MCF 10A (cell line): ENCODE data around the gene ARMC9. TPM values are rescaled to one million over a fixed set of nuclear protein-coding genes. Genes with fewer than 3 reads are reported as not detected.

Experiments used
- BruUV-seq: library from RNA; stranded (reverse); fragments of 400-500 nt; replicated peaks from 2 replicates; lab custom pipeline; 2021; lab: Mats Ljungman, UMichigan
- CTCF ChIA-PET: fragments of 300-600 bp; sonication (Branson Sonifier 250); formaldehyde crosslinking; extraction: SDS; loops from one replicate; lab custom pipeline; 2021; ENCODE audit warnings: antibody characterized with exemption, inconsistent platforms; lab: Yijun Ruan, JAX
- POLR2A ChIA-PET: fragments of 300-600, 350-650 bp; sonication (Branson Sonifier 250); formaldehyde crosslinking; extraction: SDS; loops from one replicate; lab custom pipeline; 2020; ENCODE audit warnings: antibody characterized with exemption, inconsistent platforms; lab: Yijun Ruan, JAX
- DNase-seq: peaks from one replicate; pipeline ENCODE4 v3.0.0-alpha.2; 2018; ENCODE audit not compliant: unreplicated experiment
- H3K27ac Mint-ChIP-seq: one replicate; pipeline ENCODE4 v1.8.0; 2022; ENCODE audit warnings: mild to moderate bottlenecking, low read depth, mixed read lengths; ENCODE audit not compliant: unreplicated experiment
- H3K27me3 Mint-ChIP-seq: one replicate; pipeline ENCODE4 v1.8.0; 2022; ENCODE audit warnings: mixed read lengths; ENCODE audit not compliant: insufficient read depth, unreplicated experiment
- H3K36me3 Mint-ChIP-seq: one replicate; pipeline ENCODE4 v1.8.0; 2022; ENCODE audit warnings: mild to moderate bottlenecking, moderate library complexity, mixed read lengths; ENCODE audit not compliant: insufficient read depth, unreplicated experiment
- H3K4me1 Mint-ChIP-seq: one replicate; pipeline ENCODE4 v1.8.0; 2022; ENCODE audit warnings: mixed read lengths; ENCODE audit not compliant: insufficient read depth, unreplicated experiment
- H3K4me3 Mint-ChIP-seq: one replicate; pipeline ENCODE4 v1.8.0; 2022; ENCODE audit warnings: mild to moderate bottlenecking, moderate library complexity, mixed read lengths; ENCODE audit not compliant: unreplicated experiment
- H3K9me3 Mint-ChIP-seq: one replicate; pipeline ENCODE4 v1.8.0; 2022; ENCODE audit warnings: mixed read lengths; ENCODE audit not compliant: unreplicated experiment
- CTCF ChIP-seq: fragments of 200-600 bp; IDR thresholded peaks from one replicate; pipeline ENCODE4 v1.8.0; 2022; ENCODE audit warnings: antibody characterized with exemption, mild to moderate bottlenecking; ENCODE audit not compliant: unreplicated experiment
- intact Hi-C: fragments of 100-400 bp; cut with micrococcal nuclease; formaldehyde crosslinking; loops from 2 replicates; pipeline ENCODE4 v1.14.1; 2022
- total RNA-seq: library from RNA; stranded (reverse); gene quantifications from 2 replicates; pipeline ENCODE4 v1.2.3, GENCODE V29; 2022

The ARMC9 gene
- total RNA-seq, 1 experiment from 2014 or later, result 16.5 TPM

DNA sequence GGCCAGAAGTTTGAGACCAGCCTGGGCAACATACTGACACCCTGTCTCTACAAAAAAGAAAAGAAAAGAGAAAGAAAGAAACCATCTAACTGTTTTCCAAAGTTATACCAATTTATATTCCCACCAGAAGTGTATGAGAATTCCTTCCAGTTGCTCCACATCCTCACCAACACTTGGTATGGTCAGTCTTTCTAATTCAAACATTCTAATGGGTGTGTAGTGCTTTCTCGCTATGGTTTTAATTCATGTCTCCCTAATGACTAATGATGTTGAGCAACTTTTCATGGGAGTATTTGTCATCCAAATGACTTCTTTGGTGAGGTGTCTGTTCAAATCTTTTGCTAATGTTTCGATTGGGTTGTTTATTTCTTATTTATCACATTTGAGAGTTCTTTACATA lies 186.5 kb downstream of the ARMC9 start:
- no peak for DNase-seq
- CTCF ChIA-PET, result interaction anchor here (0.6 to 1.3 kb wide), 2 partner anchors 15 to 27 kb away, joined by 3 to 4 read pairs; no protein-coding TSS in a partner anchor
- Mint-ChIP-seq H3K27ac (no peak overlapping the region), H3K4me3 (no peak overlapping the region), H3K27me3 (no peaks in the 10 kb centered on the region), H3K4me1 (peaks cover 5% of the 10 kb centered on the region), H3K36me3 (peaks cover 11% of the 10 kb centered on the region), H3K9me3 (peaks cover 14% of the 10 kb centered on the region)
- intact Hi-C loops, result no loop called here
- POLR2A ChIA-PET, result interaction anchor here (0.7 kb wide), 1 partner anchor 10 kb away, joined by 5 read pairs; no protein-coding TSS in a partner anchor
- no TSS peak for BruUV-seq
- no peak for TF ChIP-seq CTCF

GRCh38 chr2:231385429-231385828 lies 187.0 kb downstream of the ARMC9 start:
- no peak overlapping the region for H3K4me3 Mint-ChIP-seq

GRCh38 chr2:231386446-231386845 lies 188.0 kb downstream of the ARMC9 start:
- POLR2A ChIA-PET, result interaction anchor here (1.0 kb wide), 1 partner anchor 9 kb away, joined by 3 read pairs; no protein-coding TSS in a partner anchor
- H3K27ac Mint-ChIP-seq, result no peak overlapping the region

More at GRCh38 chr2:231385429-231385828, 187.0 kb downstream of the ARMC9 start:
- H3K27ac Mint-ChIP-seq, result no peak overlapping the region
- DNase-seq, result no peak
- intact Hi-C loops, result no loop called here
- POLR2A ChIA-PET, result no interaction called here
- peaks cover 5% of the 10 kb centered on the region for H3K4me1 Mint-ChIP-seq
- no TSS peak for BruUV-seq
- H3K27me3 Mint-ChIP-seq, result no peaks in the 10 kb centered on the region
- peaks cover 11% of the 10 kb centered on the region for H3K36me3 Mint-ChIP-seq
- peaks cover 14% of the 10 kb centered on the region for H3K9me3 Mint-ChIP-seq
- CTCF ChIA-PET, result no interaction called here
- TF ChIP-seq CTCF, result no peak

More at GRCh38 chr2:231386446-231386845, 188.0 kb downstream of the ARMC9 start:
- no peaks in the 10 kb centered on the region for H3K27me3 Mint-ChIP-seq
- TF ChIP-seq CTCF, result no peak
- CTCF ChIA-PET, result no interaction called here
- no peak for DNase-seq
- H3K4me1 Mint-ChIP-seq, result peaks cover 5% of the 10 kb centered on the region
- no TSS peak for BruUV-seq
- peaks cover 14% of the 10 kb centered on the region for H3K9me3 Mint-ChIP-seq
- H3K36me3 Mint-ChIP-seq, result peaks cover 11% of the 10 kb centered on the region
- H3K4me3 Mint-ChIP-seq, result no peak overlapping the region
- intact Hi-C loops, result no loop called here
